ENCODE results near the gene ITSN1. TPM values are rescaled to one million over a fixed set of nuclear protein-coding genes. Genes with fewer than 3 reads are reported as not detected.

The ITSN1 gene
- total and polyA plus RNA-seq, 2 of the 13 experiments (the other 11 are each of a cell fraction or from before 2014, with no cell fraction given), result 26.1 to 33.8 TPM

DNA sequence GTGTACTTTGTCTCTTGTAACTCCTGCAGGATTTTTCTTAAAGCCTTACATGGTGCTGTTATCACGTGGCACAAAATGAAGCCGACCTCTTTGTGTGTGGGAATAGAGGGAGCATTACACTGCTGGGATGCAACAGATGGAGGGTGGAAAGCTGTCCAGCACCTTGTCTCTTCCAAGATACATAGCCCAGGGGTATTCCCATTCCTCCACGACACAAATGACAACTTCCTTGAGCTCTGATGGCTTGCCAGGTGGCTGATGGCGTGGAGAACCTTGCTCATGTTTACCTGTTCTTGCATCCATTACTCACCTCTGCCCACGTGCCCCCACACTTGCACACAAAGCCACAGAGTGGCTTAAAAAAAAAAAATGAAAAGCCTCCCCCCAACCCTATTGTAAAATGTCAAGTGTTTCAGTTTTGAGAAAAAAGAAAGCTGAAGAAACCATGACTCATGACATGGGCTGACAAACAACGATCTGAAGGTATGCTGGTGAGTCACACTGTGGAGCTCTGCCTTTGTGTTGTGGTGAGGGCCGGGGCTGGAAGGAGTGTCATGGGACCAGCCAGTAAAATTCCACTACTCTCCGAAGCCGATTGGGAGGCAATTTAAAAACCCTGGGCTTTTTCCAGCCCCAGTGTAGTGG is 305.3 kb downstream of the ITSN1 start (continued):
- TF ChIP-seq, protein P1, sequence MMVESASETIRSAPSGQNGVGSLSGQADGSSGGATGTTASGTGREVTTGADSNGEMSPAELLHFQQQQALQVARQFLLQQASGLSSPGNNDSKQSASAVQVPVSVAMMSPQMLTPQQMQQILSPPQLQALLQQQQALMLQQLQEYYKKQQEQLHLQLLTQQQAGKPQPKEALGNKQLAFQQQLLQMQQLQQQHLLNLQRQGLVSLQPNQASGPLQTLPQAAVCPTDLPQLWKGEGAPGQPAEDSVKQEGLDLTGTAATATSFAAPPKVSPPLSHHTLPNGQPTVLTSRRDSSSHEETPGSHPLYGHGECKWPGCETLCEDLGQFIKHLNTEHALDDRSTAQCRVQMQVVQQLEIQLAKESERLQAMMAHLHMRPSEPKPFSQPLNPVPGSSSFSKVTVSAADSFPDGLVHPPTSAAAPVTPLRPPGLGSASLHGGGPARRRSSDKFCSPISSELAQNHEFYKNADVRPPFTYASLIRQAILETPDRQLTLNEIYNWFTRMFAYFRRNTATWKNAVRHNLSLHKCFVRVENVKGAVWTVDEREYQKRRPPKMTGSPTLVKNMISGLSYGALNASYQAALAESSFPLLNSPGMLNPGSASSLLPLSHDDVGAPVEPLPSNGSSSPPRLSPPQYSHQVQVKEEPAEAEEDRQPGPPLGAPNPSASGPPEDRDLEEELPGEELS (CRISPR knock-in tag; IDR thresholded peaks at IDR 0.05), result 0 out of 2 replicates have a peak, but pooled peaks have one; percentile 10
- no peak for TF ChIP-seq ZNF367 (CRISPR knock-in tag; IDR thresholded peaks at IDR 0.05; ENCODE audit: borderline replicate concordance)
- no peak for TF ChIP-seq ZNF605 (CRISPR knock-in tag; IDR thresholded peaks at IDR 0.05)
- no peak for TF ChIP-seq NR3C1 (CRISPR knock-in tag; IDR thresholded peaks at IDR 0.05)
- peak; percentile 16; the same call in 1 of the 2 replicates for TF ChIP-seq ZFY (CRISPR knock-in tag; IDR thresholded peaks at IDR 0.05)
- peak; percentile 77 for TF ChIP-seq CREB1 (IDR thresholded peaks at IDR 0.05)
- no peak; the same call in 1 of the 2 replicates for TF ChIP-seq CREB1 (CRISPR knock-in tag; IDR thresholded peaks at IDR 0.05)
- peak; percentile 80 for TF ChIP-seq BHLHE40 (IDR thresholded peaks at IDR 0.05; ENCODE audit: low read length)
- TF ChIP-seq, protein P2, sequence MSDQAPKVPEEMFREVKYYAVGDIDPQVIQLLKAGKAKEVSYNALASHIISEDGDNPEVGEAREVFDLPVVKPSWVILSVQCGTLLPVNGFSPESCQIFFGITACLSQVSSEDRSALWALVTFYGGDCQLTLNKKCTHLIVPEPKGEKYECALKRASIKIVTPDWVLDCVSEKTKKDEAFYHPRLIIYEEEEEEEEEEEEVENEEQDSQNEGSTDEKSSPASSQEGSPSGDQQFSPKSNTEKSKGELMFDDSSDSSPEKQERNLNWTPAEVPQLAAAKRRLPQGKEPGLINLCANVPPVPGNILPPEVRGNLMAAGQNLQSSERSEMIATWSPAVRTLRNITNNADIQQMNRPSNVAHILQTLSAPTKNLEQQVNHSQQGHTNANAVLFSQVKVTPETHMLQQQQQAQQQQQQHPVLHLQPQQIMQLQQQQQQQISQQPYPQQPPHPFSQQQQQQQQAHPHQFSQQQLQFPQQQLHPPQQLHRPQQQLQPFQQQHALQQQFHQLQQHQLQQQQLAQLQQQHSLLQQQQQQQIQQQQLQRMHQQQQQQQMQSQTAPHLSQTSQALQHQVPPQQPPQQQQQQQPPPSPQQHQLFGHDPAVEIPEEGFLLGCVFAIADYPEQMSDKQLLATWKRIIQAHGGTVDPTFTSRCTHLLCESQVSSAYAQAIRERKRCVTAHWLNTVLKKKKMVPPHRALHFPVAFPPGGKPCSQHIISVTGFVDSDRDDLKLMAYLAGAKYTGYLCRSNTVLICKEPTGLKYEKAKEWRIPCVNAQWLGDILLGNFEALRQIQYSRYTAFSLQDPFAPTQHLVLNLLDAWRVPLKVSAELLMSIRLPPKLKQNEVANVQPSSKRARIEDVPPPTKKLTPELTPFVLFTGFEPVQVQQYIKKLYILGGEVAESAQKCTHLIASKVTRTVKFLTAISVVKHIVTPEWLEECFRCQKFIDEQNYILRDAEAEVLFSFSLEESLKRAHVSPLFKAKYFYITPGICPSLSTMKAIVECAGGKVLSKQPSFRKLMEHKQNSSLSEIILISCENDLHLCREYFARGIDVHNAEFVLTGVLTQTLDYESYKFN (CRISPR knock-in tag; conservative IDR thresholded peaks at IDR 0.05), result 0 out of 2 replicates have a peak, but pooled peaks have one; percentile 31
- TF ChIP-seq, protein P3, sequence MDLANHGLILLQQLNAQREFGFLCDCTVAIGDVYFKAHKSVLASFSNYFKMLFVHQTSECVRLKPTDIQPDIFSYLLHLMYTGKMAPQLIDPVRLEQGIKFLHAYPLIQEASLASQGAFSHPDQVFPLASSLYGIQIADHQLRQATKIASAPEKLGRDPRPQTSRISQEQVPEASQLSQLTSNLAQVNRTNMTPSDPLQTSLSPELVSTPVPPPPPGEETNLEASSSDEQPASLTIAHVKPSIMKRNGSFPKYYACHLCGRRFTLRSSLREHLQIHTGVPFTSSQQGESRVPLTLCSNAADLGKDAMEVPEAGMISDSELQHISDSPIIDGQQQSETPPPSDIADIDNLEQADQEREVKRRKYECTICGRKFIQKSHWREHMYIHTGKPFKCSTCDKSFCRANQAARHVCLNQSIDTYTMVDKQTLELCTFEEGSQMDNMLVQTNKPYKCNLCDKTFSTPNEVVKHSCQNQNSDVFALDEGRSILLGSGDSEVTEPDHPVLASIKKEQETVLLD (CRISPR knock-in tag; IDR thresholded peaks at IDR 0.05; ENCODE audit: low read depth), result no peak
- 0 out of 2 replicates have a peak, but pooled peaks have one; percentile 20 for TF ChIP-seq GATAD1 (CRISPR knock-in tag; IDR thresholded peaks at IDR 0.05)
- 0 out of 2 replicates have a peak, but pooled peaks have one; percentile 17 for TF ChIP-seq TAF1 (CRISPR knock-in tag; IDR thresholded peaks at IDR 0.05)
- no peak for TF ChIP-seq SMARCC2 (IDR thresholded peaks at IDR 0.05)
- TF ChIP-seq PLRG1 (conservative IDR thresholded peaks at IDR 0.05), result no peak
- TF ChIP-seq PRMT3 (CRISPR knock-in tag; IDR thresholded peaks at IDR 0.05; ENCODE audit: borderline replicate concordance, low read depth), result no peak
- TF ChIP-seq JUN (CRISPR knock-in tag; IDR thresholded peaks at IDR 0.05), result 0 out of 2 replicates have a peak, but pooled peaks have one; percentile 35
- no peak for TF ChIP-seq ZNF781 (CRISPR knock-in tag; IDR thresholded peaks at IDR 0.05; ENCODE audit: borderline replicate concordance, not compliant biosample characterization)
- TF ChIP-seq, protein P4, sequence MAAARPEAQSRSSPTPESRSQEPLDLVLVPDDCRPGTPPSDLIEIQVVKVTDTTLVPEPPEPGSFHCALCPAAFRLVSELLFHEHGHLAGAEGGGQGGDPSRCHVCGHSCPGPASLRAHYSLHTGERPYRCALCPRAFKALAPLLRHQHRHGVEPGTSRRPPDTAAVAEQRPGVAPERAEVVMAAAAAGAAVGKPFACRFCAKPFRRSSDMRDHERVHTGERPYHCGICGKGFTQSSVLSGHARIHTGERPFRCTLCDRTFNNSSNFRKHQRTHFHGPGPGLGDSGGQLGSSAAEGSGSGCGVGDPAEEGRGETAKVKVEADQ (CRISPR knock-in tag; IDR thresholded peaks at IDR 0.05; ENCODE audit: borderline replicate concordance), result no peak
- TF ChIP-seq, protein P5, sequence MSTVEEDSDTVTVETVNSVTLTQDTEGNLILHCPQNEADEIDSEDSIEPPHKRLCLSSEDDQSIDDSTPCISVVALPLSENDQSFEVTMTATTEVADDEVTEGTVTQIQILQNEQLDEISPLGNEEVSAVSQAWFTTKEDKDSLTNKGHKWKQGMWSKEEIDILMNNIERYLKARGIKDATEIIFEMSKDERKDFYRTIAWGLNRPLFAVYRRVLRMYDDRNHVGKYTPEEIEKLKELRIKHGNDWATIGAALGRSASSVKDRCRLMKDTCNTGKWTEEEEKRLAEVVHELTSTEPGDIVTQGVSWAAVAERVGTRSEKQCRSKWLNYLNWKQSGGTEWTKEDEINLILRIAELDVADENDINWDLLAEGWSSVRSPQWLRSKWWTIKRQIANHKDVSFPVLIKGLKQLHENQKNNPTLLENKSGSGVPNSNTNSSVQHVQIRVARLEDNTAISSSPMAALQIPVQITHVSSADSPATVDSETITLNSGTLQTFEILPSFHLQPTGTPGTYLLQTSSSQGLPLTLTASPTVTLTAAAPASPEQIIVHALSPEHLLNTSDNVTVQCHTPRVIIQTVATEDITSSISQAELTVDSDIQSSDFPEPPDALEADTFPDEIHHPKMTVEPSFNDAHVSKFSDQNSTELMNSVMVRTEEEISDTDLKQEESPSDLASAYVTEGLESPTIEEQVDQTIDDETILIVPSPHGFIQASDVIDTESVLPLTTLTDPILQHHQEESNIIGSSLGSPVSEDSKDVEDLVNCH (CRISPR knock-in tag; IDR thresholded peaks at IDR 0.05), result no peak
- TF ChIP-seq HDAC2 (CRISPR knock-in tag; IDR thresholded peaks at IDR 0.05), result 0 out of 2 replicates have a peak, but pooled peaks have one; percentile 32
